ENCODE data around the gene PHACTR1. TPM values are rescaled to one million over a fixed set of nuclear protein-coding genes. Genes with fewer than 3 reads are reported as not detected.
"Not testable (repeated sequence)": the region's sequence is repeated elsewhere in the genome, so short reads cannot be mapped to it uniquely, and the experiment has no call there.

The PHACTR1 gene
- total RNA-seq, 1 donor from 2014 or later, result 14.1 TPM

DNA sequence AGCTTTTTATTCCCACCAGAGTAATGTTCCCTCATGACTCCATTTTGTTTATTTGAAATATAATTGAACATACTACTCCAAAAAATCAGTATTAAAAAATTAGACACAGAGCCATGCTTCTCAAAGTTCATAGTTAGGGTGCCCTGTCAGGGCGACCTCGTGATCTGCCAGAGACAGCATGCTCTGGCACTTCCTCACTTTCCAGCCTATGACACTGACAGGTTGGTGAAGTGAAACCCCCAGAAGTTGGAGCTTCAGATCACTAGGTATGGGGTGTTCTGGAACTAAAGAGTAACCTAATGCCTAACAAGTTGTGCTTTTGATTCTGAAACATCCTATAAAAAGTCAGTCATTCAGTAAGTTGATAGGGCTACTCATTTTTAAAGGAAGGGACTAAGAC is 518.8 kb downstream of the PHACTR1 start:
- DNase-seq (ENCODE audit: low spot score), result no peak

DNA sequence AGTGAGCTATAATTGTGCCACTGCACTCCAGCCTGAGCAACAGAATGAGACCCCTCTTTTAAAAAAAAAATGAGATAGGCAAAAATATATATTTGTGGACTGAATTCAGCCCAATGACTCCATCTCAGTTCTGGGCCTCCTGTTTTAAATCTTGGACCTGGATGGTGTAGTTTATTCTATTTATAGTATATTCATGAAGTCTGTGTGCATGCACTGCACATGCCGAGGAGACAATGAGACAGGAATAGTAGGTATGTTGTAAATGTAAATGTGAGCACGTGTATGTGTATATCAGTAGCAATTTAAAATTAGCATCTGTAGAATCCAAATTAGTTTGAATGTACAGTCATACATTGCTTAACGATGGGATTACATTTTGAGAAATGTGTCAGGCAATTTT is 520.8 kb downstream of the PHACTR1 start:
- DNase-seq (ENCODE audit: low spot score), result no peak

DNA sequence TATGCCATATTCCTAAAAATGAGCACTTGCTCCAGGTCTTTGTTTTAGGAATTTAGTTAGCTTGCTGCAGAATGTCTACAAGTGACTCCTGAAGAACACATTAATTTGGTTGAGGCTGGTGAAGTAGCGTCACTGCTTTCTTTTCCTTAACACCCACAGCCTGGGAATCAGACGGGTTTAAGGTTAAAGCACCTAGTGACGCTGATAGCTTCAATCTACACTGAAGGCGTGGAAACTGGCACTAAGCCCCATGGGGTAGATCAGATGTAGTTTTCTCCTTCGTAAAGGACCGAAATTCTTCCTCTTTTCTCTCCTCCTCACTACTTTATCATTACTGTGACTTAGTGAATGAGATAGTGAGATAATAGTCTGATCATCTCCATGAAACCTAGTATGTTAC is 521.5 kb downstream of the PHACTR1 start:
- DNase-seq (ENCODE audit: low spot score), result no peak

DNA sequence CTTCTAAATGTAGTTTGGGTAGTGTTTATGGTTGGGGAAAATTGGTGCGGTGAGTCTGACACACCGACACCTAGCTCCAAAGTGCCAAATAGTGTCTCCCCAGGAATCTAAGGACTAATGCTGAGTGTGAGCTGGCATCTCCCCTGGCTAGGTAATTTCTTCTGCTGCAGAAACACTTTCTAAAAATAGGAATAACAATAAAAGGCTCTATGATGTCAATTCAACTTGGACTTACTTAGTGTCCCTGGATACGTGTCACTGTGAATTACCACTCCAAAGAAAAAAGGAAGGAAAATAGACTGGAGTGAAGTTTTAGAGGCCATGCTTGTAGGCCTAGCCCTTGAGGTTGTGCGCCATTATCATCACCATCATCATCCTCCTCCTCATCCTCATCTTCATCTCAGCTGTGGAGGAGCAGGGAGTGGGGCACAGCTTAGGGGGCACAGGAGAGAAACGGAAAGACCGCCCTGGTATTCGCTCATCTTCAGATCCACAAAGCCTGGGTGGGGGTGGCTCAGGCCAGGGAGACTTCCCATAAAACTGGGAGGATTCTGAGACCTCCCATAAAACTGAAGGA is 522.2 kb downstream of the PHACTR1 start:
- DNase-seq (ENCODE audit: low spot score), result no peak

DNA sequence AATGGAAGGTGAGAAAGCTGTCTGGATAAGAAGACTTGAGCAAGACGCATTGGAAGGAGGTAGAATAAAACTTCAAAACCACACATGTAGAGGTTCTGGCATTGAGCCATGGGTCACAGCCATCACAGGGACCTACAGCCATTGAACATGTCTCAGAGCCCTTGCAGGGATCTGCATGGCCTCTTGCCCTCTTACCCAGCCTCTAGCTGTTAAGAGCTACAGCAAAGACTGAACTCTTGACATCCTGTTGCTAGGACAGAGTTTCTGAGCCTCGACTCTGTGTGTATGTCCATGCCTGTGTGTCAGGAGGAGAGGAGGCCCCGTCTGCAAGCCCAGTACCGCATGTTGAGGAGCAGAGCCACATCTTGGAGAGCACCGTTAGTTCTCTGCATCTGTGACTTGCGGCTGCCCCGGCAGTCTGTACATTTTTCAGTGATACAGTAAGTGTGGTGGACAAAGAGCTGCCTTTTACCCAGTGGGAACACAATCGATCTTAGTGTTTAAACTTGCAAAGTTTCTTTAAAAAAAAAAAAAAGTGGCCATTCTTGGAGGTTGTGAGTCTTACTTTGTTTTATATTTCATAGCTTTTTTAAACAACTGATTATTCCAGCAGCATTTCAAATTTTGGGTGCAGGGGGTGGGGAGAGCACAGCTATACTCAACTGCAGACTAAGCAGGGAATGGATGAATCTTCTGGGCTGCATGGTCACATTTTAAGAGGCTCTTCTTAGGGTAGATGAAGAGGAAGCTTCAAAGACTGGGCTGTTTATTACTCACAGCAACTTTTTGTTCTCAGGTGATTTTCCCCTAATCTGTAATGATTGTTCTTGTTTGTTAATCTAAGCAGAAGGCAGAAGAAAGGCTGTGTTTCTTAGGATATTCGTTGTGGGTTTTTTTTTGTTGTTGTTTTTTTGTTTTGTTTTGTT is 523.2 kb downstream of the PHACTR1 start:
- DNase-seq (ENCODE audit: low spot score), result no peak

DNA sequence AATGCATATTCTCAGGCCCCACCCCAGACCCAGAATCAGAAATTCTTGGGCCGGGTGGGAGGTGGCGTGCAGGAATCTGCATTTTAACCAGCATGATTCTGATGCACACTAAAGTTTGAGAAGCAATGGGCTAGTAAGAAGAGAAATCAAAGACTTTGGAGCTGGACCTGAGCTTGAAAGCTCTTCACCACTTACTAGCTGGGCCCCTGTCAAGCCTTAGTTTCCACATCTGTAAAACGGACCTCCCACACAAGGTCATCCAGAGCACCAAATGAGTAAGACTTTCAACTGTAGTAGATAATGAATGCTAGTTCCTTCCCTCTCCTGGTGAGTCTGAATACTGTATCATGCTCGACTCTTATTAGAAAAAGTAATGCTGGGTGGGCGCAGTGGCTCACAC is 524.8 kb downstream of the PHACTR1 start:
- DNase-seq (ENCODE audit: low spot score), result no peak

DNA sequence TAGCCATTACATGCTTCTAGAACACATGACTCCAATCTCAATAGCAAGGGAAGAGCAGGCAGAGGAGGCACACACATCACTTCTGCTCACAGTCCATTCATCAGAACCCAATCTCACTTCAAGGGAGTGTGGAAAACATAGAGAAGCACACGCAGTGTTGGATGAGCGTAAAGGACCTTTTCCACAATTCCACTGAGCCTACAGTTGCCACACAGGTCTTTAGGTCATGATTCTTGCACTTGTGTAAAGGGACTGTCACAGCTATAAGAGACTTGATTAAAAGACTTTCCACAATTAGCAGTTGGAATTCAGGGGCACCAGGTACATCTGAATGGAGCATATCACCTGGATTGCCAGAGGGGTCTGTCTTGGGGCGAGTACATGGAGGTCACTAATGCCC is 525.6 kb downstream of the PHACTR1 start:
- DNase-seq (ENCODE audit: low spot score), result no peak

DNA sequence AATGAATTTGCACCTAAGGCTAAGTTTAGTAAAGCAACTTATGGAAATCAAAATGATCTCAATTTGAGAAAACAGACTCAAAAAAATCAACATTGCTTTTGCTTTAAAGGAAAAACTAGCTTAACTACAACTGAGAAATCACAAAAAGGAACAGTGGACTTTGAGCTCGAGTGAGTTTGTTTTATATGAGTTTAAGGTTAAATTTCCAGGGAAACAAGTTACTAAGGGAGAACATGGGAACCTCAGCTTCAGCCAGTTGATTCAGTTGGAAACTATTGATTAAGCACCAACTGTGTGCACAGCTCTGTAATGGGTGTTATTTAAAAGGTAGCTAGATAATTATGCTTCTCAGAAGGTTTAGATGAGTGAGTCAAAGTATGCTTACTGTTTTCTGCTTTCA is 526.0 kb downstream of the PHACTR1 start:
- DNase-seq (ENCODE audit: low spot score), result no peak

DNA sequence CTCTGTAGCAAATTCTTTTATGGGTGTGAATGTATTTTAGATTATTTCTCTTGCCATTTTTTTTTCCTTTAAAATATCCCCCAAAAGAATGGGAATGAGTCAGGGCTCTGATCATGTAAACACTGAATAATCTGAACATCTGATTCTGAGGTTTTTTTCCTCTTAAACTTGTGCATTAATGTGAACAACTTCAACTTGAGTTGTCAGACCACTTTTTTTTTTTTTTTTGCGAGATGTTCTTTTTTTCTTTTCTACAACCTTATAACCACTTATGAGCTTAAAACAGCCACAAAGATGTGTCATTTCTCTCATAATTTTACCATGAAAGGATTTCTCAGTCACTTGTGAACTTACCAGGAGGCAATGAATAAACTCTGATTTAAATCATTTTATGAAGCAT is 526.5 kb downstream of the PHACTR1 start:
- DNase-seq (ENCODE audit: low spot score), result no peak

DNA sequence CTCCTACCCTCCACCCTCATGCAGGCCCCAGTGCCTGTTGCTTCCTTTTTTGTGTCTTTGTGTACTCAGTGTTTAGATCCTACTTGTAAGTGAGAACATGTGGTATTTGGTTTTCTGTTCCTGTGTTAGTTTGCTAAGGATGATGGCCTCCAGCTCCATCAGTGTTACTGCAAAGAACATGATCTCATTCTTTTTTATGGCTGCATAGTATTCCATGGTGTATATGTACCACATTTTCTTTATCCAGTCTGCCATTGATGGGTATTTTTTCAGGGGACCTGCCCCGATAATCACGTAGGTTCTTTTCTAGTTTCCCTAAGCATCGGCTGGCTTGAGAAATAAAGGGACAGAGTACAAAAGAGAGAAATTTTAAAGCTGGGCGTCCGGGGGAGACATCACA is 527.2 kb downstream of the PHACTR1 start:
- not testable (repeated sequence) for DNase-seq (ENCODE audit: low spot score)

DNA sequence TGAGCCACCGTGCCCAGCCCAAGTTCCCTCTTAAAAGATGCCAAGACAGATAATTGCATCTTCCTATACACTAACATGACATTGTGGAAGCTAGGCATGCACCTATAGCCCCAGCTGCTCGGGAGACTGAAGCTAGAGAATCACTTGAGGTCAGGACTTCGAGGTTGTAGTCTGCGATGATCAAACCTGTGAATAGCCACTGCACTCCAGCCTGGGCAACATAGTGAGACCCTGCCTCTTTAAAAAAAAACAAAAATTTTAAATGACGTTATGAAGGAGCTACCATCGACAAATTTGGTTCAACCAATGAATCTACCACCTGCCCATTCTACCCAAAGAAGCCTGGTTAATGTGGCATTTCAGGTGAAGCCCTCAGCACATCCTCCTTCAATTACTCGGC is 531.1 kb downstream of the PHACTR1 start:
- DNase-seq (ENCODE audit: low spot score), result no peak

DNA sequence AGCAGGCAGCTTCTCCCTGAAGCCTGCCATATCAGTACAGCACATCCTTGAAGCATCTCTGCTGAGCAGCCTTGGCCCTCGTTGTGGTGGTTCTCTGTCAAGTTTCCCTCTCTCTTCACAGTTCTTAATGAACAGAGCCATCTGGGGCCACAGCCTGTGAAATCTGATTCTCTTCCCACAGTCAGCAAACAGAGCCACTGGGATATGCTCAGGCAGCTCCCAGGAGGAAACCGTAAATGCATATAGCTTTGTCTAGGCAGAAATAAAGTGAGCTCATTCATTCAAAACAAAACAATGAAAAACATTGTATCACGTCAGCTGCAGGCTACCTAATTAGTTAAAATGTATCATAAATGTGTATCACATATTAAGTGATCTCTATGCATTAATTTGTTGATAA is 531.5 kb downstream of the PHACTR1 start:
- DNase-seq (ENCODE audit: low spot score), result no peak

DNA sequence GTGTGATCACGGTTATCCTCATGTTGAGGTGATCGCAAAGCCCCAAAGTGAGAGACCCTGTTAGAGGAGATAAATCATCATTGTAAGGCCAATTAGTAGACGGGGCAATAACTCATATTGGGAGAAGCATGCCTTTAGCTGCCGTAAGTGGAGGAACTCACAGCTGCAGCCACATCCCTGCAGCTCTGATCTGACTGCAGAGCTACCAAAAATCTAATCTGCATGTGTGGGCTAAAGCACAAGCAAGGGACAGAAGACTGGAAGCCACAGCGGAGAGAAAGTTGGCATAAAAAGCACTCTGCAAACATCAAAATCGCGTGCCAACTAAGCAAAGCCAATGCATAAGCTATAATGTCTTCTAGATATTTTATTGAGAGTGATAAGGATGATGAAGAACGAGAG is 532.0 kb downstream of the PHACTR1 start:
- DNase-seq (ENCODE audit: low spot score), result no peak

DNA sequence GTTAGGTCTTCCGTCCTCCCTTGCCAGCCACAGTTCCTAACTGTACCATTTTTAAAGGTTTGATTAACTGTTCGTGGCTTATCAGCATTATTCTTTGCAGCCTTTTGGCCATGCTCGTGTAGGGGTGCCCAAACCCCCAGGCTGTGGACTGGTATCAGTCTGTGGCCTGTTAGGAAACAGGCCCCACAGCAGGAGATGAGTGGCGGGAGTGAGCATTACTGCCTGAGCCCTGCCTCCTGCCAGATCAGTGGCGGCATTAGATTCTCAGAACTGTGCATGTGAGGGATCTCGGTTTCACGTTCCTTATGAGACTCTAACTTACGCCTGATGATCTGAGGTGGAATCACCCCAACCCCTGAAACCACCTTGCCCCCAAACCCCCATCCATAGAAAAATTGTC is 532.4 kb downstream of the PHACTR1 start:
- DNase-seq (ENCODE audit: low spot score), result no peak

DNA sequence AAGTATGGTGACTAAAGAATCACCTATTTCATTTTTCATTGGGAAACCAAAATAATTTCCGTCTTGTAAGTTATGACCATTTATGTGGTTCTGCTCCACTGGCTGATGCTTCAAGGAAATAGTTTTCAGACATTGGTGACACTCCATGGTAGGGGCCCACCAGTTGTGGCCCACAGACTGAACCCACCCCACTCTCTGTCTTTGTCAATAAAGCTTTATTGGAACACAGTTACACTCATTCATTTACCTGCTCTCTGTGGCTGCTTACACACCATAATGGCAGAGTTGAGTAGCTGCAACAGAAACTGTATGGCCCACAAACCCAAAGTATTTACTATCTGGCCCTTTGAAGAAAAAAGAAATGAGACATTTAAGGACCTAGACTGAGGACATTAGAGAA is 533.2 kb downstream of the PHACTR1 start:
- DNase-seq (ENCODE audit: low spot score), result no peak

DNA sequence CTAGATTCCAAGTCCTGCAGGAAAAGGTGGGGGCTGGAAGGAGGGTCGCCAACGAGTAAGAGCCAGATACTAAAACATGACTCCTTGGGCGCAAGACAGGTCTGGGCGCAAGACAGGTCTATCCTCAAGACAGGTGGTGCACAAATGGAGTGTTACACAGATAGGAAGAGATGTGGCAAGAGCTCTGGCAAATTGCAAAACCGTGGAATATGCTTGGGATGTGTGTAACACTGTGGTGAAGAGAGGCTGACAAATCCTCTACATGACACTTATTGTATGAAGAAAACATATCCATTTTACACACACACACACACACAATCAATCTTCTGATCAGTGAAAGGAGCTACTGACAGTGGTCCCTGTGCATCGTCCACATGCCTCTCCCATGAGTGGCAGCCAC is 534.1 kb downstream of the PHACTR1 start:
- DNase-seq (ENCODE audit: low spot score), result no peak

DNA sequence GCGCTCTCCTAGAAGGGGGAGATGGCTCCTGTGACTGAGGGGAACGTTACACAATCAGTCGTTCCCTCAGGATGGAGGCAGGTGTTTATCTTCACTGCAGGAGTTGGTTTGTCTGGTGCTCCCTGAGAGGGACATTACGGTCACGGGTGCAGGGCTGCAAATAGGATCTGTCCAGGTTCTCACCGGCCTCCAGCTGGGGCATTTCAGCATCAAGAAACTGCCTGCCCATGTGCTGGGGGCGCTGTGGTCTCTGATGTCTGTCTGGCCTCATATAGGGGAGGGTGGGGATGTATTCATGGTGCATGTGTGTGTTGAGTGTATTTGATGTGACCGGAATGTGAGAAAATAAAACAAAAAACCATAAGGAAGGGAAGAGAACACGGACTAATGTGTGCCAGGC is 534.7 kb downstream of the PHACTR1 start:
- no peak for DNase-seq (ENCODE audit: low spot score)

DNA sequence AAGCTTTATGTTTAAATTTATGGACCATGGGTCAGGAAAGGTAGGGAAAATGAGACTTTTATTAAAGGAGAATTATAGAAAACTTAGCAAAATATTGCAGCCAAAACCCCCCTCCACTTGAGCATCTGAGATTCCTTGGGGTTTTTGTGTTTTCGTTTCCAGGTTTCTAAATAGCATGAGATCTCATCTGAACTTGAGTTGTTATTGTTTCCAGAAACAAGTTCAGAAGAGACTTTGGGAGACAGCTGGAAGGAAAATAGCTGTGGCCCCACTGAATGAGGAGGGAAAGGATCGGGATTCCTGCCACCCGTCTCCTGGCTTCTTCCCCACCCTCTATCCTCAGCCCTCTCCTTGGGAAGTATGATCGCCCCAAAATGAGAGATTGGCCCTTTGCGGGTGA is 536.2 kb downstream of the PHACTR1 start:
- DNase-seq (ENCODE audit: low spot score), result no peak

DNA sequence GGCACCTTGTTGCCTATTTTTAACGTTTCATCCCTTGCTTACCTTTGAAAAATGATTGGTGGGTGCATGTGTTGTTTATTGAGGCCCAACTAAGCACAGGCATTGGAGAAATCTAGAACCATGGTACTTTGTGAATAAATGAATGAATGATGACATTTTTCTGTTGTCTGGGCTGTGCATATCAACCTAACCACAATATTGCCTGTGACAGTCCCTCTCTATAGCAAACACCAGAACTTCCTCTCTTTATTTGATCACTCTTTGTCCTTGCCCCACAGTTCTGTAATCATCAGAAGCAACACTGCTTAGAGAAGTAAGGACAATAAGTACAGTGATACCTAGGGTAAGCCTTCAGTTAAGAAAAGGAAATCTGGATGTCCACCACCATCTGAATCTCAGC is 536.7 kb downstream of the PHACTR1 start:
- no peak for DNase-seq (ENCODE audit: low spot score)

DNA sequence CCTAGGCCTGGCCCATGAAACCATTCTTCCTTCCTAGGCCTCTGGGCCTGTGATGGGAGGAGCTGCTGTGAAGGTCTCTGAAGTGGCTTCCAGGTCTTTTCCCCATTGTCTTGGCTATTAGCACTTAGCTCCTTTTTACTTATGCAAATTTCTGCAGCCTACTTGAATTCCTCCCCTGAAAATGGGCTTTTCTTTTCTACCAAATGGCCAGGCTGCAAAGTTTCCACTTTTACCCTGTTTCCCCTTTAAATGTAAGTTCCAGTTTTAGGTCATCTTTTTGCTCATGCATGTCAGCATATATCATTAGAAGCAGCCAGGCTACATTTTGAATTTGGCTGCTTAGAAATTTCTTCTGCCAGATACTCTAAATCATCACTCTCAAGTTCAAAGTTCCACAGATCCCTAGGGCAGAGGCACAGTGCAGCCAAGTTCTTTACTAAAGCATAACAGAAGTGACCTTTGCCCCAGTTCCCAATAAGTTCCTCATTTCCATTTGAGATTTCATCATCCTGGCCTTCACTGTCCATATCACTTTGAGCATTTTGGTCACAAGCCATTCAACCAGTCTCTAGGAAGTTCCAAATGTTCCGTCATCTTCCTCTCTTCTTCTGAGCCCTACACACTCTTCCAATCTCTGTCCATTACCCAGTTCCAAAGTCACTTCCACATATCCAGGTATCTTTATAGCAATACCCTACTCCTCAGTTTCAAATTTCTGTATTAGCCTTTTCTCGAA is 539.9 kb downstream of the PHACTR1 start:
- DNase-seq (ENCODE audit: low spot score), result no peak

DNA sequence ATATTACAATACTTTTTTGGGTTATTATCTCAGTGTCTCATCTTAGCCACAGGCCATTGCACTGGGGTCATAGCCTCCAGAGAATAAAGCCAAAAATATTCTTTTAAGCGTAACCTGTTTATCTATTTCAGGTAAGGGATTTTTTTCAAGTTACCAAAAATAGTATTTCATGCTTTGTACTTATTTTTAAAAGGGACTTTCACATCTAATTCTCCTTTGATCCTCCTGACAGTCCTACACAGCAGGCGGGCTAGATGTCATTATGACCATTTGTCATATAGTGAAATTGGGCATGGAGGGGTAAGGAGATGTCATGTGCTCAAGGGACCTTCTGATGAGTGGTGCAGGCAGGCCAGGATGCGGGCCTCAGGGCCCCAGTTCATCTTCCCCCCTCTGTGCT is 542.8 kb downstream of the PHACTR1 start:
- no peak for DNase-seq (ENCODE audit: low spot score)

DNA sequence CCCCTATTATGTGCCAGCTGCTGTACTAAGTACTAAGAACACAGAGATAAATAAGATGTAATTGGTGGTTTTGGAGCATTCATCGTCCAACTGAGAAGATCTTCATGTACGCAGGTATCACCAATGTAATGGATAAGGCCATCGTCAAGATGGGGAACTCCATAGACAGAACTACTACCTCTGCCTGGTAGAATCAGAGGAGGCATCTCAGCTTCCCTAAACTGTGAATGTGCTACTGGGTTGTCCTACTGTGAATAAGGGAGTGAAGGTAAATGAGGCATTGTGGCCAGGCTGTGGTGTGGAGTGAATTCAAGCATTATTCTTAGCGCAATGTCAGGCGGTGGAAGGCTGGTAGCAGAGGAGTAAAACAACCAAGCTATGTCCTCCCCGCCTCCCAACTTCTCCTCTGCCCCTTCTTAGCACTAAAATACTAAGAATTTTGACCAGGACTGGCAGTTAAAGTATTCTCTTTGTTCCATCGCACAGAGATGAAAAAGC is 543.6 kb downstream of the PHACTR1 start:
- DNase-seq (ENCODE audit: low spot score), result no peak

DNA sequence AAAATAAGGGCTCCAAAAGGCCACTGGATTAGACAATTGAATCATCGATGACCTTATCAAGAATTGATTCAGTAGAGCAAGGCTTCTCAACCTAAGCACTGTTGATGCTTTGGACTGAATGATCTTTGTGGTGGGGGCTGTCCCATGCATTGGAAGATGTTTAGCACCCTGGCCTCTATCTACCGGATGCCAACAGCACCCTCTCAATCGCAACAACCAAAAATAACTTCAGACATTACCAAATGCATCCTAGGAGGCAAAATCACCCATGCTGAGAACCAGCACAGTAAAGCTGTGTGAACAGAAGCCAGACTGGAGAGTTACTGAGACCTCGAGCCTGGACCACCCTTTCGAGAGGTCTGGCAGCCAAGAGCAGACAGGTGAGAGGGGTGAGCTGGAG is 544.3 kb downstream of the PHACTR1 start:
- DNase-seq (ENCODE audit: low spot score), result no peak

Data from ureter (tissue), 1 donor.